ENCODE results near the gene METAP1. TPM values are rescaled to one million over a fixed set of nuclear protein-coding genes. Genes with fewer than 3 reads are reported as not detected.

METAP1 gene
- total RNA-seq, 4 donors from 2014 or later = 16.4 to 32.1 (median 20.0) TPM

- Histone ChIP-seq H3K27me3 (no peaks in the 10 kb centered on the region), H3K9me3 (no peaks in the 10 kb centered on the region), H3K4me1 (peaks cover 0 to 17% (median 0%) of the 10 kb centered on the region in 4 donors), H3K36me3 (peaks cover 0 to 9% (median 0%) of the 10 kb centered on the region in 3 donors), H3K27ac (no peak overlapping the region), H3K4me3 (no peak overlapping the region)
- TF ChIP-seq, protein P1, sequence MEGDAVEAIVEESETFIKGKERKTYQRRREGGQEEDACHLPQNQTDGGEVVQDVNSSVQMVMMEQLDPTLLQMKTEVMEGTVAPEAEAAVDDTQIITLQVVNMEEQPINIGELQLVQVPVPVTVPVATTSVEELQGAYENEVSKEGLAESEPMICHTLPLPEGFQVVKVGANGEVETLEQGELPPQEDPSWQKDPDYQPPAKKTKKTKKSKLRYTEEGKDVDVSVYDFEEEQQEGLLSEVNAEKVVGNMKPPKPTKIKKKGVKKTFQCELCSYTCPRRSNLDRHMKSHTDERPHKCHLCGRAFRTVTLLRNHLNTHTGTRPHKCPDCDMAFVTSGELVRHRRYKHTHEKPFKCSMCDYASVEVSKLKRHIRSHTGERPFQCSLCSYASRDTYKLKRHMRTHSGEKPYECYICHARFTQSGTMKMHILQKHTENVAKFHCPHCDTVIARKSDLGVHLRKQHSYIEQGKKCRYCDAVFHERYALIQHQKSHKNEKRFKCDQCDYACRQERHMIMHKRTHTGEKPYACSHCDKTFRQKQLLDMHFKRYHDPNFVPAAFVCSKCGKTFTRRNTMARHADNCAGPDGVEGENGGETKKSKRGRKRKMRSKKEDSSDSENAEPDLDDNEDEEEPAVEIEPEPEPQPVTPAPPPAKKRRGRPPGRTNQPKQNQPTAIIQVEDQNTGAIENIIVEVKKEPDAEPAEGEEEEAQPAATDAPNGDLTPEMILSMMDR (IDR thresholded peaks at IDR 0.05) = no peak
- TF ChIP-seq POLR2A (IDR thresholded peaks at IDR 0.05) = no peak
- no peak for TF ChIP-seq EP300 (IDR thresholded peaks at IDR 0.05)
- 81 to 86% methylated on average over 3 of the region's 3 CpGs for whole genome bisulfite sequencing, 2 donors
- no peak for DNase-seq (ENCODE audit: low spot score in 2 of 2)
Measured at GRCh38 chr4:99029852-99030251, 34.3 kb downstream of the METAP1 start.

- Histone ChIP-seq H3K4me1 (peaks cover 0 to 5% (median 0%) of the 10 kb centered on the region in 4 donors), H3K9me3 (peaks cover 0 to 12% (median 4%) of the 10 kb centered on the region in 4 donors), H3K27ac (no peak overlapping the region), H3K27me3 (no peaks in the 10 kb centered on the region), H3K4me3 (no peak overlapping the region), H3K36me3 (peaks cover 0 to 41% (median 0%) of the 10 kb centered on the region in 3 donors)
- no peak for DNase-seq (ENCODE audit: low spot score in 2 of 2)
- WGBS, 2 donors = 90 to 93% methylated on average over 4 of the region's 4 CpGs
- TF ChIP-seq, protein P1 (IDR thresholded peaks at IDR 0.05) = no peak
- no peak for TF ChIP-seq EP300 (IDR thresholded peaks at IDR 0.05)
- no peak for TF ChIP-seq POLR2A (IDR thresholded peaks at IDR 0.05)
Measured at GRCh38 chr4:99033956-99034355, 38.4 kb downstream of the METAP1 start.

DNA sequence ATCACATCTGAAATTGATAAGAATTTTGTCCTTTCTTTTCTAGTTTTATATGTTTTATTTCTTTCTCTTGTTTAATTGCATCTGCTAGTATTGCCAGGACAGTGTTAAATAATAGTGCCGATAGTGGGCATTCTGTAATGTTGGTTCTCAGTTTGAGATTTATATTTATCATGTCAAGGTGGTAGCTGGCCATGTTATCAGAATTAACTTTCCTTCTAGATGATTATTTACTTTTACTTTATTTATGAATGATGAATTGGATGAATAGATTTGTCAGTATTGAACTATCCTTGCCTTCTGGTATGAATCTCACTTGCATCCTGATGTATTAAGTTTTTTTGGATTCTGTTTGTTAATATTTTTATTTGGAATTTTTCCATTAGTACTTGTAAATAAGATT is 42.7 kb downstream of the METAP1 start:
- Histone ChIP-seq H3K4me1 (no peaks in the 10 kb centered on the region), H3K27me3 (no peaks in the 10 kb centered on the region), H3K9me3 (peaks cover 0 to 12% (median 4%) of the 10 kb centered on the region in 4 donors), H3K4me3 (no peak overlapping the region), H3K27ac (no peak overlapping the region), H3K36me3 (peaks cover 0 to 50% (median 0%) of the 10 kb centered on the region in 3 donors)
- DNase-seq (ENCODE audit: low spot score in 2 of 2) = no peak
- TF ChIP-seq, protein P1 (IDR thresholded peaks at IDR 0.05) = no peak
- no peak for TF ChIP-seq POLR2A (IDR thresholded peaks at IDR 0.05)
- no peak for TF ChIP-seq EP300 (IDR thresholded peaks at IDR 0.05)
- WGBS, 2 donors = 94 to 100% methylated on average over 1 of the region's 1 CpG

DNA sequence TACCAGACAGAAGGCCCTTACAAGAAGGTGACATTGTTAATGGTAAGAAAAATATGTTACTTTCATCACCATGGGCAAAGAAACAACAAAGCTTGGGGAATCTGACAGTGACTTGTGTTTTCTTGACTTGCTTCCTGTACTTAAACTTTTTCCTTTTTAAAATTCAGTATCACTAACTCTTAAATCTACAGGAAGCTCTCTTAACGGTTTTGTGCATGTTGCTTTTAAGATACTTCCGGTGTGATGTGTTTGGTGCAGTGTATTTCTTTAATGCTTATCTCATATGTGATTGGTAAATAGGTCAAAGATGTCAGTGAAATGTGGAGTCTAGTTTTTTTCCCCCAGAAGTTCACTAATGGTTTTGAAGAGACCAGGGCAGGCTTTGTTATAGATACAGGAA is 47.8 kb downstream of the METAP1 start:
- Histone ChIP-seq H3K9me3 (peaks cover 0 to 4% (median 0%) of the 10 kb centered on the region in 4 donors), H3K27me3 (no peaks in the 10 kb centered on the region), H3K36me3 (peaks cover 0 to 33% (median 0%) of the 10 kb centered on the region in 3 donors), H3K4me3 (no peak overlapping the region), H3K27ac (no peak overlapping the region), H3K4me1 (no peaks in the 10 kb centered on the region)
- WGBS, 2 donors = 73 to 78% methylated on average over 2 of the region's 2 CpGs
- TF ChIP-seq, protein P1 (IDR thresholded peaks at IDR 0.05) = no peak
- no peak for DNase-seq (ENCODE audit: low spot score in 2 of 2)

GRCh38 chr4:99047710-99048109 is 52.2 kb downstream of the METAP1 start:
- H3K4me3 ChIP-seq = no peak overlapping the region
- H3K4me1 ChIP-seq = no peaks in the 10 kb centered on the region
- H3K9me3 ChIP-seq = no peaks in the 10 kb centered on the region
- H3K27me3 ChIP-seq = no peaks in the 10 kb centered on the region
- TF ChIP-seq, protein P1 (IDR thresholded peaks at IDR 0.05) = no peak
- TF ChIP-seq EP300 (IDR thresholded peaks at IDR 0.05) (no peak), POLR2A (IDR thresholded peaks at IDR 0.05) (no peak)
- H3K36me3 ChIP-seq = peaks cover 0 to 58% (median 0%) of the 10 kb centered on the region in 3 donors
- 91 to 92% methylated on average over 2 of the region's 2 CpGs for WGBS, 2 donors
- no peak for DNase-seq (ENCODE audit: low spot score in 2 of 2)
- no peak overlapping the region for H3K27ac ChIP-seq
